Ovary (tissue), 9 donors: Measurements from ENCODE around the gene TTLL5. TPM values are rescaled to one million over a fixed set of nuclear protein-coding genes. Genes with fewer than 3 reads are reported as not detected.
A peak's percentile ranks its signal among the peaks of the same experiment; 100 is the strongest.

ENCODE experiments used
- DNase-seq, 5 donors: peaks; one replicate each; pipeline ENCODE4 v3.0.0-alpha.2; 2019 to 2020
- H3K27ac ChIP-seq, 2 donors: fragments of 200-600 bp; one replicate each; pipeline versions ENCODE4 v1.5.1 to v1.8.0; 2019 to 2022
- H3K27me3 ChIP-seq: fragments of 200-600 bp; one replicate; pipeline ENCODE4 v1.8.0; 2022
- H3K36me3 ChIP-seq: fragments of 200-600 bp; sonication (generic); one replicate; pipeline ENCODE4 v1.5.1; 2019
- H3K4me1 ChIP-seq: one replicate; pipeline ENCODE4 v1.8.1; 2013; ENCODE audit warnings: mild to moderate bottlenecking, moderate library complexity; ENCODE audit not compliant: insufficient read depth
- H3K4me3 ChIP-seq: fragments of 200-600 bp; sonication (generic); one replicate; pipeline ENCODE4 v1.5.1; 2017
- H3K9me3 ChIP-seq, 2 donors: fragments of 200-600 bp in 1 of 2; sonication (generic) in 1 of 2; one replicate each; pipeline versions ENCODE4 v1.5.1 to v1.8.1; 2013 to 2019; ENCODE audit warnings: mild to moderate bottlenecking in 1 of 2, moderate library complexity in 1 of 2
- CTCF ChIP-seq, 3 donors: fragments of 450-650 bp in 2 of 3; fragments of 200-600 bp in 1 of 3; IDR thresholded peaks; one replicate each; pipeline versions ENCODE4 v1.5.1 to v1.8.0; 2016 to 2022; ENCODE audit warnings: antibody characterized with exemption in 3 of 3, mild to moderate bottlenecking in 1 of 3
- EP300 ChIP-seq: sonication (generic); formaldehyde crosslinking; IDR thresholded peaks from one replicate; pipeline ENCODE4 v1.6.1; 2017; ENCODE audit warnings: antibody characterized with exemption
- POLR2A ChIP-seq: fragments of 450-650 bp; IDR thresholded peaks from one replicate; pipeline ENCODE4 v1.6.1; 2017; ENCODE audit warnings: antibody characterized with exemption, mild to moderate bottlenecking, moderate library complexity
- WGBS, 3 donors: extraction: QIAGEN DNeasy Blood & Tissue Kit in 1 of 3; methylation state at CpG; one replicate each; pipeline versions ENCODE4 v1.1.5 to v1.1.7; 2013 to 2017; 5-methylcytosine and 5-hydroxymethylcytosine counted together
- intact Hi-C, 4 donors: fragments of 100-400 bp; cut with DNase I; formaldehyde crosslinking; loops; one replicate each; pipeline versions ENCODE4 v1.11.0 to v1.15.1; 2022 to 2023
- polyA plus RNA-seq, 2 donors: library from polyadenylated mRNA; stranded (reverse); fragments of 200-250 nt in 1 of 2; fragments of 350-450 nt in 1 of 2; fragmentation: Illumina TruSeq in 1 of 2; extraction: RNeasy Lipid Tissue Mini Kit (QIAGEN cat#74804) in 1 of 2; gene quantifications; one replicate each; pipeline ENCODE4 v1.2.3, GENCODE V29; 2013 to 2014
- total RNA-seq, 7 donors: library from RNA; depleted of rRNA in 2 of 7; stranded (reverse); fragments of >200 nt in 2 of 7; fragmentation: NEBNext Ultra II Directional in 3 of 7; extraction: Animal tissue kit (Norgen Biotek cat#: 25700) in 3 of 7; gene quantifications; one replicate each; pipeline versions ENCODE4 v1.1.0 to v1.2.4, GENCODE V29; 2016 to 2023
- donor health status: DM: no; HTN: no; CAD: no; lungs with moderate emphysema.
- donor health status: DM: no; HTN: no; CAD: no.
- donor health status: Bipolar disorder and iron deficiency.
- donor health status: DM: yes; HTN: yes; CAD: no.
- donor health status: DM: no; HTN: no; CAD: no.
- donor health status: DM: yes; HTN: yes; CAD: no.

The TTLL5 gene
- total and polyA plus RNA-seq, 9 donors, result 11.0 to 34.9 (median 27.3) TPM

DNA sequence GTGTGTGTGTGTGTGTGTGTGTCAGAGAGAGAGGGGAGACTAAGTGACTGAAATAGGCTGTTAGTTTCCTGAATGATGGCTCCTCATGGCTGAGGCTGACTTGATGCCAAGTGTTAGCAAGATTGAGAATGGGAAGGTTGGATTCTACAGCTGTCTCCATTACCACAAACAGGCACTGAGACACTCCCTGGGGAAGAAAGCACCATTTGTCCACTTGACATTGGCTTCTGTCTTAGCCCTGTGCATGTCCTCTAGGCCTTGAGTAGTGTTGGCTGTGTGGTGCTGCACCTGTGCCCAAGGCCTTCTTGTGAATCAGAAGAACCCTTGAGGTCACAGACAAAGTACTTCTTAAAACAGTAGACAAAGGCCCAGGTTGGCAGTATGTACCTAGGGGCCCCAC is 16.0 kb upstream of the TTLL5 start:
- Histone ChIP-seq H3K4me3 (no peak overlapping the region), H3K9me3 (no peaks in the 10 kb centered on the region), H3K36me3 (no peaks in the 10 kb centered on the region), H3K27ac (no peak overlapping the region), H3K27me3 (no peaks in the 10 kb centered on the region), H3K4me1 (peaks cover 8% of the 10 kb centered on the region)
- intact Hi-C loops, result no loop called here
- TF ChIP-seq CTCF (IDR thresholded peaks at IDR 0.05) (no peak), EP300 (no peak), POLR2A (no peak)
- DNase-seq, result no peak

GRCh38 chr14:75646762-75647161 is 14.3 kb upstream of the TTLL5 start:
- H3K4me3 ChIP-seq, result no peak overlapping the region
- no peaks in the 10 kb centered on the region for H3K9me3 ChIP-seq
- no peaks in the 10 kb centered on the region for H3K36me3 ChIP-seq
- no peak for DNase-seq
- WGBS, 3 donors, result 91 to 95% (median 91%) methylated on average over 6 of the region's 6 CpGs
- intact Hi-C loops, result no loop called here
- no peak for TF ChIP-seq CTCF (IDR thresholded peaks at IDR 0.05)
- no peak overlapping the region for H3K27ac ChIP-seq
- peaks cover 8% of the 10 kb centered on the region for H3K4me1 ChIP-seq
- no peaks in the 10 kb centered on the region for H3K27me3 ChIP-seq

DNA sequence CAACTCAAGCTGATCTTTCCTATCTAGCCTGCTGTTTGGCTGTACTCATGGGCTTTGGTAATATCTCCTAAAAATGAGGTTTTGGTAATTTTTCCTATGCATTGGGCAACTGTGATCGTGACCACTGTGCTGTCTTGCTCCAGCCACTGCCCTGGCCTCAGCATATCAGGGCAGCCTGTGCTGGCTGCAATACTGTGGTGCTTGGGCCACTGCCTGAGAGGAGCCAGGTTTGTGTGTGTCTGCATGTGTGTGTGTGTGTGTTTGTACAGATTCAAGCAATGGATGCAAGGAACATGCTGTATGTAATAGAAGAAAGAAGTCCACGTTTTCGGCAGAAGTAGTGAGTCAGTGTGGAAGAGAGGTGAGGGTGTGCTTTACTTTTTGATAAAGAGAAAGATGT is 13.4 kb upstream of the TTLL5 start:
- Histone ChIP-seq H3K36me3 (no peaks in the 10 kb centered on the region), H3K9me3 (no peaks in the 10 kb centered on the region), H3K4me3 (no peak overlapping the region), H3K27ac (peak overlapping the region in 1 of 2 donors; percentile 10), H3K27me3 (no peaks in the 10 kb centered on the region), H3K4me1 (peaks cover 8% of the 10 kb centered on the region)
- TF ChIP-seq EP300 (no peak), POLR2A (no peak), CTCF (IDR thresholded peaks at IDR 0.05) (no peak)
- peak in 2 of 5 donors; percentile 30 to 53 for DNase-seq
- intact Hi-C loops, result no loop called here
- WGBS, 3 donors, result 25 to 41% (median 37%) methylated on average over 3 of the region's 3 CpGs

DNA sequence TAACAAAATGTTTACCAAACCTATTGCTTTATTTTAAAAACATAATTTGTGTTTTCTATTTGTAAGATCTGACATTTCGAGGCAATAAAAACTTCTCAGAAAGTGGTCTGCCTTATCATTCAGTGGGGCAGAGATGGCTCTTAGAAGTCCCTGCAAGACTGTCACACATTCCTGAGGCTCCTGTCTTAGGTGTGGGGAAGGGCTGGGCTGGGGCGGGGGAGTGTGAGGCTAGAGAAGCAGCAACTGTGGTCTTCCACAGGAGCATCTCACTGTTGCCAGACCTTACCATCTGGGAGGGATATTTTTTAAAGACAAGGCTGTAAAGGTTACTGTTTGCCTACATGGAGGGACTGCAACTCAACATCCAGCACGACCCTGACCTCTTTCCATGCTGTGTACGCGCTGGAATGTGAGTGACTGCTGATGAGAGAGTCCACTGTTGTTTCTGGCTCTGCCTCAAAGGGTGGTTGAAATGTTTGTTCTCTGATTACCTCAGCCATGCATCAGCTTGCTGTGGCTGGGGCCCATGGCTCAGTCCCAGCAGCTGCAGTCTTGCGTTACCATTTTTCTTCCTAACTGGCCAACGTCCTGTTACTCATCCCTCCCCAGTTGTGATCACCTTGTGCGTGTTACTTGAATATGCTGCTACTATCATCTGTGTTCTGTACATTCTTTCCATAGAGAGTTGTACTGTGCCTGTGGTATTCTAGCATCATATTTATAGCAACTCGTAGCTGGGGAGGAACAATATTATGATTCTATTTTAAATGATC is 12.8 kb upstream of the TTLL5 start:
- H3K27me3 ChIP-seq, result no peaks in the 10 kb centered on the region
- intact Hi-C loops, result no loop called here
- H3K4me3 ChIP-seq, result no peak overlapping the region
- peaks cover 8% of the 10 kb centered on the region for H3K4me1 ChIP-seq
- H3K27ac ChIP-seq, result peak overlapping the region in 1 of 2 donors; percentile 10
- TF ChIP-seq EP300 (no peak), POLR2A (no peak), CTCF (IDR thresholded peaks at IDR 0.05) (no peak)
- DNase-seq, result peak; percentile 53 to 74 (median 64)
- no peaks in the 10 kb centered on the region for H3K9me3 ChIP-seq
- 13 to 18% (median 17%) methylated on average over 9 of the region's 9 CpGs for WGBS, 3 donors
- H3K36me3 ChIP-seq, result no peaks in the 10 kb centered on the region
